Naive thymus-derived CD4-positive, alpha-beta T cell (primary cell): ENCODE data around the gene THY1. TPM values are rescaled to one million over a fixed set of nuclear protein-coding genes. Genes with fewer than 3 reads are reported as not detected.
"Not testable (repeated sequence)": the region's sequence is repeated elsewhere in the genome, so short reads cannot be mapped to it uniquely, and the experiment has no call there.

Experiments used
- ATAC-seq: fragments of 150-1000 bp; cut with Tn5 transposase; 2 replicates; pipeline ENCODE4 v1.10.0; 2021; ENCODE audit warnings: mild to moderate bottlenecking, moderate library complexity
- CTCF ChIA-PET: fragments of 350-600 bp; sonication (Branson Sonifier 250); formaldehyde crosslinking; loops from one replicate; lab custom pipeline; 2021; ENCODE audit warnings: antibody characterized with exemption; lab: Charles Lee
- POLR2A ChIA-PET: fragments of 350-600 bp; sonication (Branson Sonifier 250); formaldehyde crosslinking; loops from one replicate; lab custom pipeline; 2021; ENCODE audit warnings: antibody characterized with exemption, inconsistent platforms; lab: Charles Lee
- DNase-seq, 9 donors: peaks; one replicate each; pipeline versions ENCODE4 v3.0.0 to v3.0.0-alpha.2; 2020 to 2022; ENCODE audit warnings: mixed read lengths in 1 of 9
- H3K27ac ChIP-seq: one replicate; pipeline ENCODE4 v1.7.0; 2013; ENCODE audit warnings: mild to moderate bottlenecking, low read depth, low read length, moderate library complexity
- H3K27me3 ChIP-seq, 2 donors: one replicate each; pipeline ENCODE4 v1.7.0; 2013; ENCODE audit warnings: low read length in 2 of 2, mild to moderate bottlenecking in 2 of 2, moderate library complexity in 2 of 2; ENCODE audit not compliant: control insufficient read depth in 2 of 2, insufficient read depth in 2 of 2
- H3K36me3 ChIP-seq, 3 experiments: 1 replicate in 2 of 3; 2 replicates in 1 of 3; pipeline ENCODE4 v1.7.0; 2013; ENCODE audit warnings: low read length in 3 of 3, mild to moderate bottlenecking in 3 of 3, moderate library complexity in 1 of 3; ENCODE audit not compliant: insufficient read depth in 3 of 3, control insufficient read depth in 2 of 3
- H3K4me1 ChIP-seq, 2 donors: one replicate each; pipeline ENCODE4 v1.7.0; 2013; ENCODE audit warnings: low read length in 2 of 2, mild to moderate bottlenecking in 2 of 2, moderate library complexity in 1 of 2; ENCODE audit not compliant: control insufficient read depth in 2 of 2, insufficient read depth in 2 of 2
- H3K4me3 ChIP-seq: 2 replicates; pipeline ENCODE4 v1.7.0; 2013; ENCODE audit warnings: mild to moderate bottlenecking, low read length
- H3K9me3 ChIP-seq, 3 experiments: 1 replicate in 2 of 3; 2 replicates in 1 of 3; pipeline ENCODE4 v1.7.0; 2013; ENCODE audit warnings: low read length in 3 of 3; ENCODE audit not compliant: control insufficient read depth in 2 of 3
- H3K27ac Mint-ChIP-seq, 9 donors: one replicate each; pipeline ENCODE4 v1.8.0; 2020 to 2022; ENCODE audit warnings: mixed read lengths in 9 of 9, mild to moderate bottlenecking in 8 of 9, moderate library complexity in 5 of 9, inconsistent platforms in 2 of 9
- H3K27me3 Mint-ChIP-seq, 5 donors: one replicate each; pipeline ENCODE4 v1.8.0; 2021 to 2022; ENCODE audit warnings: mixed read lengths in 5 of 5, mild to moderate bottlenecking in 1 of 5
- H3K36me3 Mint-ChIP-seq, 5 donors: one replicate each; pipeline ENCODE4 v1.8.0; 2020 to 2022; ENCODE audit warnings: mixed read lengths in 5 of 5, mild to moderate bottlenecking in 3 of 5, inconsistent platforms in 1 of 5
- H3K4me1 Mint-ChIP-seq, 7 donors: one replicate each; pipeline ENCODE4 v1.8.0; 2020 to 2022; ENCODE audit warnings: mixed read lengths in 7 of 7, mild to moderate bottlenecking in 3 of 7, inconsistent platforms in 1 of 7
- H3K4me3 Mint-ChIP-seq, 10 donors: one replicate each; pipeline ENCODE4 v1.8.0; 2020 to 2022; ENCODE audit warnings: mild to moderate bottlenecking in 10 of 10, mixed read lengths in 10 of 10, moderate library complexity in 6 of 10, inconsistent platforms in 2 of 10
- H3K9me3 Mint-ChIP-seq, 11 donors: one replicate each; pipeline ENCODE4 v1.8.0; 2020 to 2022; ENCODE audit warnings: mixed read lengths in 11 of 11, mild to moderate bottlenecking in 4 of 11, inconsistent platforms in 1 of 11, moderate library complexity in 1 of 11
- intact Hi-C, 2 donors: fragments of 100-400 bp; cut with micrococcal nuclease; formaldehyde crosslinking; loops; one replicate each; pipeline ENCODE4 v1.15.1; 2023
- polyA plus RNA-seq, 2 donors: library from polyadenylated mRNA; unstranded; fragments of 300-500 nt; fragmentation: Illumina TruSeq; gene quantifications; one replicate each; pipeline ENCODE4 v1.2.3, GENCODE V29; 2021
- total RNA-seq, 6 experiments: library from RNA in 5 of 6; stranded (reverse) in 5 of 6; gene quantifications; 1 replicate in 5 of 6; 2 replicates in 1 of 6; pipeline ENCODE4 v1.2.3 and lab custom pipeline; 2021 to 2026

Gene THY1
- total and polyA plus RNA-seq, 7 experiments from 2014 or later = 2.2 TPM; not detected in 6

GRCh38 chr11:119461229-119461963 is 38.4 kb upstream of the THY1 start:
- H3K4me3 Mint-ChIP-seq = no peak overlapping the region
- Histone ChIP-seq H3K9me3 (no peaks in the 10 kb centered on the region), H3K27me3 (no peaks in the 10 kb centered on the region), H3K4me1 (no peaks in the 10 kb centered on the region), H3K27ac (no peak overlapping the region), H3K4me3 (no peak overlapping the region), H3K36me3 (no peaks in the 10 kb centered on the region)
- peaks cover 0 to 8% (median 4%) of the 10 kb centered on the region in 5 donors for H3K36me3 Mint-ChIP-seq
- ChIA-PET POLR2A (no interaction called here), CTCF (no interaction called here)
- no peaks in the 10 kb centered on the region for H3K4me1 Mint-ChIP-seq
- H3K27me3 Mint-ChIP-seq = peaks cover 17 to 44% (median 34%) of the 10 kb centered on the region in 5 donors
- H3K27ac Mint-ChIP-seq = peak overlapping the region in 1 of 9 donors; percentile 18
- peaks cover 2 to 22% (median 15%) of the 10 kb centered on the region in 11 donors for H3K9me3 Mint-ChIP-seq
- intact Hi-C loops = no loop called here
- no peak for DNase-seq
- no peak for ATAC-seq

GRCh38 chr11:119460582-119460981 is 37.6 kb upstream of the THY1 start:
- no peak overlapping the region for H3K27ac Mint-ChIP-seq
- ATAC-seq (no peak), DNase-seq (no peak)
- Histone ChIP-seq H3K9me3 (no peaks in the 10 kb centered on the region), H3K4me1 (no peaks in the 10 kb centered on the region), H3K27ac (no peak overlapping the region), H3K36me3 (no peaks in the 10 kb centered on the region), H3K4me3 (no peak overlapping the region), H3K27me3 (no peaks in the 10 kb centered on the region)
- H3K27me3 Mint-ChIP-seq = peaks cover 15 to 40% (median 29%) of the 10 kb centered on the region in 5 donors
- H3K4me1 Mint-ChIP-seq = no peaks in the 10 kb centered on the region
- H3K9me3 Mint-ChIP-seq = peaks cover 0 to 15% (median 10%) of the 10 kb centered on the region in 11 donors
- H3K36me3 Mint-ChIP-seq = peaks cover 0 to 4% (median 0%) of the 10 kb centered on the region in 5 donors
- ChIA-PET POLR2A (no interaction called here), CTCF (no interaction called here)
- intact Hi-C loops = no loop called here
- H3K4me3 Mint-ChIP-seq = no peak overlapping the region

- H3K4me3 Mint-ChIP-seq = no peak overlapping the region
- intact Hi-C loops = no loop called here
- peaks cover 0 to 10% (median 6%) of the 10 kb centered on the region in 11 donors for H3K9me3 Mint-ChIP-seq
- no peaks in the 10 kb centered on the region for H3K4me1 ChIP-seq
- H3K27ac Mint-ChIP-seq = no peak overlapping the region
- peaks cover 14 to 39% (median 24%) of the 10 kb centered on the region in 5 donors for H3K27me3 Mint-ChIP-seq
- H3K4me3 ChIP-seq = no peak overlapping the region
- no peaks in the 10 kb centered on the region for H3K9me3 ChIP-seq
- H3K36me3 ChIP-seq = no peaks in the 10 kb centered on the region
- DNase-seq (no peak), ATAC-seq (no peak)
- H3K36me3 Mint-ChIP-seq = peaks cover 0 to 4% (median 0%) of the 10 kb centered on the region in 5 donors
- H3K27me3 ChIP-seq = no peaks in the 10 kb centered on the region
- no peak overlapping the region for H3K27ac ChIP-seq
- ChIA-PET CTCF (no interaction called here), POLR2A (no interaction called here)
- no peaks in the 10 kb centered on the region for H3K4me1 Mint-ChIP-seq
Measured at GRCh38 chr11:119460097-119460496, 37.1 kb upstream of the THY1 start.

GRCh38 chr11:119459293-119459976 is 36.5 kb upstream of the THY1 start:
- ChIA-PET POLR2A (no interaction called here), CTCF (no interaction called here)
- no peaks in the 10 kb centered on the region for H3K36me3 ChIP-seq
- peaks cover 0 to 5% (median 2%) of the 10 kb centered on the region in 11 donors for H3K9me3 Mint-ChIP-seq
- peaks cover 14 to 37% (median 18%) of the 10 kb centered on the region in 5 donors for H3K27me3 Mint-ChIP-seq
- no peak overlapping the region for H3K27ac Mint-ChIP-seq
- no peak overlapping the region for H3K27ac ChIP-seq
- no peak overlapping the region for H3K4me3 Mint-ChIP-seq
- H3K36me3 Mint-ChIP-seq = peaks cover 0 to 4% (median 0%) of the 10 kb centered on the region in 5 donors
- H3K4me3 ChIP-seq = no peak overlapping the region
- no peaks in the 10 kb centered on the region for H3K27me3 ChIP-seq
- H3K4me1 Mint-ChIP-seq = no peaks in the 10 kb centered on the region
- H3K9me3 ChIP-seq = no peaks in the 10 kb centered on the region
- DNase-seq (no peak), ATAC-seq (no peak)
- intact Hi-C loops = no loop called here
- no peaks in the 10 kb centered on the region for H3K4me1 ChIP-seq

- H3K4me3 Mint-ChIP-seq, intact Hi-C loops, H3K27me3 ChIP-seq, H3K4me1 ChIP-seq, H3K36me3 ChIP-seq, H3K4me3 ChIP-seq, H3K27ac ChIP-seq, H3K9me3 Mint-ChIP-seq, ATAC-seq, CTCF ChIA-PET, H3K9me3 ChIP-seq, H3K4me1 Mint-ChIP-seq, H3K27ac Mint-ChIP-seq, H3K36me3 Mint-ChIP-seq, DNase-seq, POLR2A ChIA-PET: not testable (repeated sequence)
- peaks cover 22 to 59% (median 33%) of the 10 kb centered on the region in 5 donors for H3K27me3 Mint-ChIP-seq
Measured at GRCh38 chr11:119455708-119456107, 32.7 kb upstream of the THY1 start.

- H3K4me1 ChIP-seq, intact Hi-C loops, ATAC-seq, H3K27ac ChIP-seq, H3K9me3 ChIP-seq, H3K36me3 ChIP-seq, H3K36me3 Mint-ChIP-seq, H3K9me3 Mint-ChIP-seq, H3K27me3 ChIP-seq, H3K4me3 ChIP-seq, POLR2A ChIA-PET, H3K4me3 Mint-ChIP-seq, H3K27ac Mint-ChIP-seq, H3K4me1 Mint-ChIP-seq, DNase-seq: not testable (repeated sequence)
- CTCF ChIA-PET = interaction anchor here (0.7 kb wide), 1 partner anchor 118 kb away, joined by 7 read pairs; no protein-coding TSS in a partner anchor
- H3K27me3 Mint-ChIP-seq = peaks cover 25 to 59% (median 36%) of the 10 kb centered on the region in 5 donors
Measured at GRCh38 chr11:119455241-119455640, 32.3 kb upstream of the THY1 start.
